Fibroblast of peridontal ligament (primary cell): Measurements from ENCODE around the gene PPAN.

Experiments
- DNase-seq: peaks from one replicate; pipeline ENCODE4 v3.0.0-alpha.2; 2010; ENCODE audit errors: extremely low read depth

PPAN gene

DNA sequence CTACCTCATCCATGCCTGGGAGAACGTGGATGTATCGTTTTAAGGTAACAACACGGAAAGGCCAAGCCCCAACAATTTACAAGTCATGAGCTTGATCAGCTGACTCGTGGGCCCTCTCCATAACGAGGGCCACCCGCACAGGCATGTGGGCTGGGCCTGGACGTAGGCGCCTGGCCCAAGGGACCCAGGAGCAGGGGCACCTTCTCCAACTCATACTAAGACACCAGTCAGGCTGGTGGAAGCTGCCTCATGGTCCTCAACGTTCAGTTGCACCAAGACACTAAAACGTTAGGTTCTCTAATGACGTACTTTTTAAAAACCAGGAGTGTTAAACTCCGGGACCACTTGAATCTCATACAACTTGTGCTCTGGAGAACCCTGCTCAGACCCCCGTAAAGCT, 35.3 kb downstream of the PPAN start:
- no peak for DNase-seq

DNA sequence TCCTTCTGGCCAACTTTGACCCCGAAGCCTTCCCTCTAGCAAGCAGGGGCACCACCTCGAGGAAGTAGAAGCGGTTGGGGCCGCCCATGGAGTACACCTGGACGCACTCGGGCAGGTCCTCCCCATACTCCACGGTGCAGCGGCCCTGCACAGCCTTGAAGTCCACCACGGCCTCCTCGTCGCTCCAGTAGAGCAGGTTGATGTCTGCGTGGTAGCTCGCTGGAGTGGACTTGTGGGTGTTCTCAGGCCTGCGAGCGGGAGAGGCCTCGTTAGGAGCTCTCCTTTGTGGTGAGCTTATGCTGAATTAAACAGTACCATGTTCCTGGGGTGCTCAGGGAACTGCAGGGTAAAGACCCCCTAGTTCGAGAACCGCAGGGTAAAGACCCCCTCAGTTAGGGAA, 35.8 kb downstream of the PPAN start:
- no peak for DNase-seq

DNA sequence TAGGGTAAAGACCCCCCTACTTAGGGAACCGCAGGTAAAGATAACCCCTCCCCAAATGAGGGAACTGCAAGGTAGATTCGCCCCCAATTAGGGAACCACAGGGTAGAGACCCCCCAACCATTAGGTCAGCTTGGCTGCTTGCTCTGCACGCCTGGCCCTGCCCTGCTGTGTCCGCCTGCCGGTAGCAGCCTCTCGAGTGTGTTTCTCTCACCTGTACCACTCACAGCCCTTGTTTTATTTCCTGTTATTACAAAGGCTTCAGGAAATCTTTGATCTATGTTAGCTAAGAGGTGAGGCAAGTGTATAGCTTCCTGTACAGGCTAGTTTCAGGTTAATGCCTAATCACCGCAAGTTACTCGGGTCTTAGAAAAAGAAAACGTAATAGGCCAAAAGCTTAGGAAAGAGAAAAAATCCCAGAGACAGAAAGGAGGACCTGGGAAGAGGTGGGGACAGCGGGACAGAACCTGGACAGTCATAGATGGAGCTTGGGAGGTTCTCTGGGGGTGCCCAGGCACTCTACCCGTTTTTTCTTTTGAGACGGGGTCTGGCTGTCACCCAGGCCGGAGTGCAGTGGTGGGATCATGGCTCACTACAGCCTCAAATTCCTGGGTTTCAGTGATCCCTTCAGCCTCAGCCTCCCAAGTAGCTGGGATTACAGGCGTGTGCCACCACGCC, 36.7 kb downstream of the PPAN start:
- DNase-seq = no peak

DNA sequence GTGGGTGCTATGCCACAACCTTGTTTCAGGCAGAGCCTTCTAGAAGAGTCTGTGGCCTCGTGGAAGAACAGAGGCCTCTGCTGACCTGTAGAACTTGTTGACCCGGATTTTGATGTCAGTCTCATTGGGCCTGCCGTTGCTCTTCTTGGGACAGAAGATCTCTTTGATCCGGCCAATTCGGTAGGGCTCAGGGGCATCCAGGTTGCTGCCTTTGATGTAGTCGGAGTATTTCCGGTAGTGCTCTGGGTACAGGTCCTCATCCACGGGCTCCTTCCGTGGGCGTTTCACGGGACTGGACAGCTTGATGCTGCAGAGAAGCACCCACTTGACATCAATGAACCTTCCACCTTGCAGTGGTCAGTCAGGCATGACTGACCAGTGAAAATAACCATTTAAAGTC, 37.5 kb downstream of the PPAN start:
- DNase-seq = no peak

DNA sequence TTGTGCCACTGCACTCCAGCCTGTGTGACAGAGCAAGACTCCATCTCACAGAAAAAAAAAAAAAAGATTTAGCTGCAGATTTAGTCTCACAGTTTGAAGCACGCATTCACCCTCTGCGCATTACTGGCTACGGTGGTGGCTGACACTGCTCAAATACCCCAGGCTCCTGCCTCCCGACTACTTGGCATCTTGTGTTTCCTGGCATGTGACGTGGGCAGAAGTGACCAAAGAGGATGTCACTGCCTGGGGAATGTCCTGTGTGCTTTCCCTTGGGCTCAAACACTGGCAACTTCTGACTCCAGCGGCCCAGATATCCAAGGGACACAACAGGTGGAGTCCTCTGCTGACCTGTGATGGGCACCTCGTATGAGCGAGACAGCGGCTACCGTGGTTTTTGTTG, 38.2 kb downstream of the PPAN start:
- no peak for DNase-seq

DNA sequence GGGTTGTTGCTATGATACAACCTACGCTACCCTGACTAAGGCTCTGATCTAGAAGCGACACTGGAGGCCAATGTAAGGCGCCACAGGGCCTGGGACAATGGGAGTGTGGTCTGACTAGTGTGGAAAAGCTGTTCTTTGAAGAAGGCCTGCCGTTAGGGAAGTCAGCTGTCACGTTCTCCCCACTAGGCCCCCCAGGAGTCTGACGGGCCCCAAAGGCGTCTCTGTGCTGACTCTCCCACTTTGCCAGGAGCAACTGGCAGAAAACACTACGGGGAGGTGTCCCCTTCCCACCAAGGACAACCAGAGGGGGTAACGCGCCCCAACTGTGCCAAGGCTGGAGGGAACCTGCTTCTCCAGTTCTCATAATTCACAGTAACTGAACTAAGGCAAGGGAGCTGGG, 38.9 kb downstream of the PPAN start:
- DNase-seq = no peak

DNA sequence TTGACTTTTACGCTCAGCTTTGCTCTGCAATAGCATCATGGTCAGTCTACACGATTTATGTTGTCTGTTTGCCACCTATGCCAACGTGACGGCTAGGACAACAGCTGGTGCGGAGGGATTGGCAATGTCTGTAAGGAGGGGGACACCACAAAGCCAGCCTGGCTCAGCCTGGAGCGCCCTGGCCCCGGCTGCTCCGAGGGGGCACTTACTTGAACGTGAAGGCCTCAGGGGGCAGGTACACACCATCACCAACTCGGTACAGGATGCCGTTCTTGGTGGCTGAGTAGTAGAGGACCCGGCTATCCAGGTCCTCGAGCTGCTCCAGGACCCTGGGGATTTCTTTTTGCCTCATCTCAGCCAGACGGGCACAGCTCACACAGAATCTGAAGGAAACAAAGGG, 40.0 kb downstream of the PPAN start:
- no peak for DNase-seq

DNA sequence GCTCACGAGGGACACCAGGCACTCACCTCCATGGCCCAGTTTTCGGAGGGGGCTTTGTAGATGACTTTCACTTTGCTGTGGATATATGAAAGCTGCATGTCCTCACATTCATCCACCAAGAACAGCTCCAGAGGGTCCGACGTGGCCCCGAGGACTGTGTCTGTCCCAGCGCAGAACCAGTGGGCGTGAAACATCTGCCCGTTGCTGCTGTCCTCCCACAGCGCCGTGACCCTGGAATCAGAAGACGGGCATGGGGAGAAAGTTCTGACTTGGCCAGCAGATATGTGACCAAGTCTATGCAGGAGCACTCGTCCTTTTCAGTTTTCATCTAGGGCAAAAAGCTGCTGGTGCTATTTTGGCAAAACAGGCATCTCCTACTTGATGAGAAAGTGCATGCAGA, 43.3 kb downstream of the PPAN start:
- DNase-seq = no peak

DNA sequence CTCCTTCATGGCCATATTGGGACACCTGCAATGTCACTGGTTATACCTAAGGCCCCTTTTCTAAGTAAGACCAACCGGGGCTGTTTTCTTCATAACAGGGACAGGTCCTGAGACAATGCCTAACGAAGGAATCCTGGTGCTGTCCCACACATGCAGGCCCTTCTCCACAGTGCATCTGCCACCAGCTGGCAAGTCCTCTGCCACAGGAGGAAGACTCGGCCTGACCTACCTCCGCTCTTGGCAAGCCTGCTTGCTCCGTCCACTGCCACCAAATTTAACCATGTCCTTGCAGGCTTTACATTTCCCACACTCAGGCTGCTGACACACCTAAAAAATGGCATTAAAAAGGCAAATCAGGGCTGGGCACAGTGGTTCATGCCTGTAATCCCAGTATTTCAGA, 45.4 kb downstream of the PPAN start:
- DNase-seq = no peak

DNA sequence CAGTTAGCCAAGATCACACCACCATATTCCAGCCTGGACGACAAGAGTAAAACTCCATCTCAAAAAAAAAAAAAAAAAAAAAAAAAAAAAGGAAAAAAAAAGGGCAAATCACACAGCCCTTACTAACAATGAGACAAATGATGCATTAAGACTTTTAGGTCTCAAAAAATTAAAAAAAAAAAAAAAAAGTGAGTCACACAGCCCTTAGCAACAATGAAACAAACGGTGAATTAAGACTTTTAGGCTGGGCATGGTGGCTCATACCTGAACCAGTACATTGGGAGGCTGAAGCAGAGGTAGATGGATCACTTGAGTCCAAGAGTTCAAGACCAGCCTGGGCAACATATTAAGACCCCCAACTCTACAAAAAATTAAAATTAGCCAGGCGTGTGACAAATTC, 45.9 kb downstream of the PPAN start:
- DNase-seq = no peak

DNA sequence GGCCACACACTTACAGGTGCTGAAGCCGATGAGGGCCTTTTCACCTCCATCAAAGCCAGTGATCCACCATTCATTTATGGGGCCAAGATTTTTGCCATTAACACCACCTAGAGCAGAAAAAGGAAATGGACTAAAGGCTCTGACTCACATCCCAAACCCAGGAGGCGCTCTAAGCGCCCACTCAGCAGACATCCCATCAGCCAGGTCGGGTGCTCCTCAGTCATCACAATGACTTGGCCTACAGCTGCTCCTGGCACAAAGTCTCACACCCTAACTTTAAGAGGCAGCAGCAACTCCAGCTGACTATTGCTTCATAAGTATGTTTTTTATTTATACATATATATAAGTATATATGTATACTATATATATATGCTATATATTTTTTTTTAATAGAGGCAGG, 49.7 kb downstream of the PPAN start:
- no peak for DNase-seq

DNA sequence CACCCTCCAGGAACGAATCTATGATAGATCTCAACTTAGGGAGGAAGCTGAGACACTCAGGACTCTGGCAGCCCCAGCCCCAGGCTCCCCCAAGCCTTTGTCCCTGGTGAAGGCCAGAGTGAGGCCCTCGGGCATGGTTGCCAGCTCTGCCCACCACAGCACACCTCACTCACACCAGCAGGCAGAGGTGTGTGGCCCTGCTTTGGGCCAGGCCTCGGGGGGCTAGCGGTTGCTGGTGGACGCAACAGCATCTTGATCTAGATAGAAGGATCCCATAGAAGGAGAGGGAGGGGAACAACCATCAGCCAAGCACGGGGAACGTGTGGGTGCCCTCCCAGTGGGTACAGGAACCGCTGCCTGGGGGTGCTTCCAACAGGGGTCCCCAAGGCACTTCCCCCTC, 51.9 kb downstream of the PPAN start:
- no peak for DNase-seq

DNA sequence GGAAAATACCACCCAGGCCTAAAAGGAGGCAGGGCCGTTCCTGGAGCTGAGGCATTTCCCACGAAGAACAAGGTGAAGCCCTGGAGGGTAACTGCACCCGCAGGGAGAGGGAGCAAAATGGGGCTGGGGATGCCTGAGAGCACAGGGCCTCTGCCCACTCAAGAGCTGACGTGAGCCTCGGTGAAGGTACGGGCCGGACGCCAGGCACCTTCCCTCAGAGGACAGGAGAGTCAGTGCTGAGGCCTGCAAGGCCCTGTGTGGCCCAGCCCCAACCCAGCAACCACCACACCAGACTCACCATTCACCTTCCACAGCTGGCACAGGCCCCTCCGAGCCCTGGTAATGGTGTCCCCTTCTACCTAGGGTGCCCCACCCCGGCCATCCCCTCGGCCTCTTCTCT, 52.3 kb downstream of the PPAN start:
- DNase-seq = no peak

DNA sequence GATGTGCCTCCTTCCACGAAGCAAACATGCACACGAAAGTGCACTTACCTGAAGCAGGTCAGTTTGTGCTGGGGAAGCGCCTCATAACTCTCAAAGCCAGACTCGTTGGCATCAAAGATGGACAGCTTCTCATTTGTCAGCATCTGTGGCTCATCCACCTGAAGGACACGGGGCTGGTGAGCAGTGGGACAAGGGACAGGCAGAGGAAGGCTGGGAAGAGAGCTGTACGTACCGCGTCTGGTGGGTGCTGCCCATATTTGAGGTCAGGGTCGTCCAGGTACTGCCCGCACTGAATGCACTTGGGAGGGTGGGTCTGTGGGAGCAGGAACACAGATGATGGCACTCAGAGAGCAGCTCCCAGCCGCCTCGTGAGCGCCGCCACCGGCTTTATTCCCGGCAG, 53.4 kb downstream of the PPAN start:
- DNase-seq = no peak
